ENCODE data around the gene AAGAB. TPM values are rescaled to one million over a fixed set of nuclear protein-coding genes. Genes with fewer than 3 reads are reported as not detected.

The AAGAB gene
- total RNA-seq, 4 donors from 2014 or later, result 11.4 to 35.1 (median 18.0) TPM

DNA sequence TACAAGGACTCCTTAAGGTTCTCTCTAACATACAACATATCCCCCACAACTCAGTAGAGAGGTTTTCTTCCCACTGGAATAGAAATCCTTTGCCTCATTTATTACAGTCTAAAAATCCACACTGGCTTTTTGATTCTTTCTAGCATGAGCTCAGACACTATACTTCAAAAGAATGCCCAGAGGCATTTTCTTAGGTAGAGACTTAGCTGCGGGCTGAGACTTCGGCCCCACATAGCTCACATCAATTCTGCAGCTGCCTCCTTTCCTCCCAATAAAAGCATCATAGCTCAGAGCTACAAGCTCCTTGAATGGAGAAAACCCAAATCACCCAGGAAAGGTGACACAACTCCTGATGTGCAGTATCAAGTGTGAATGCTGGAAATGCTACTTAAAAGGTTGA is 52.4 kb downstream of the AAGAB start:
- peaks cover 0 to 48% (median 7%) of the 10 kb centered on the region in 3 donors for H3K36me3 ChIP-seq
- H3K27me3 ChIP-seq, result no peaks in the 10 kb centered on the region
- TF ChIP-seq EP300 (IDR thresholded peaks at IDR 0.05) (no peak), POLR2A (IDR thresholded peaks at IDR 0.05) (no peak), CTCF (IDR thresholded peaks at IDR 0.05) (no peak)
- no peak for DNase-seq (ENCODE audit: low spot score in 2 of 2)
- H3K27ac ChIP-seq, result no peak overlapping the region
- peaks cover 0 to 18% (median 7%) of the 10 kb centered on the region in 4 donors for H3K4me1 ChIP-seq
- no peak overlapping the region for H3K4me3 ChIP-seq
- WGBS, 2 donors, result 85 to 96% methylated on average over 2 of the region's 2 CpGs
- no peaks in the 10 kb centered on the region for H3K9me3 ChIP-seq

DNA sequence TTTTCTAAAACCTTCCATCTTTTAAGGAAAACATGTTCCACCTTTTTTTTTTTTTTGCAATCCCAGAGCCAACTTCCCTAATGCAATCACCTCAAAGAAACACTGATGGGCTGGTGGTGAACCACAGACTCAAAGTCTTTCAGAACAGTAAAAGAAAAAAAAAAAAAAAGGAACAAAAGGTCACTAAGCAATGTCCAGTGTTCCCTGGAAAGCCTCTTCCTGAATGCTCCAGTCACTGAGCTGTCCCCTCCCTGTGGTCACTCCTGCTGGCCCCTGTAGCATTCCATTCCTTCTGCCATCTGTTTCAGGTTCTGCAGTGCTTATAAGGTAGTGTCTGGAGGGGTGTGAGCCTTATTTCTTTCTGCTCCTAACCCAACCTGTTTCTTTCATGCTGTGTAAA is 53.3 kb downstream of the AAGAB start:
- H3K9me3 ChIP-seq, result no peaks in the 10 kb centered on the region
- TF ChIP-seq CTCF (IDR thresholded peaks at IDR 0.05), result no peak
- TF ChIP-seq EP300 (IDR thresholded peaks at IDR 0.05), result no peak
- TF ChIP-seq POLR2A (IDR thresholded peaks at IDR 0.05), result no peak
- no peak overlapping the region for H3K4me3 ChIP-seq
- H3K27ac ChIP-seq, result no peak overlapping the region
- H3K4me1 ChIP-seq, result peaks cover 0 to 28% (median 8%) of the 10 kb centered on the region in 4 donors
- no peaks in the 10 kb centered on the region for H3K27me3 ChIP-seq
- peaks cover 0 to 39% (median 7%) of the 10 kb centered on the region in 3 donors for H3K36me3 ChIP-seq
- DNase-seq (ENCODE audit: low spot score in 2 of 2), result no peak

- no peaks in the 10 kb centered on the region for H3K9me3 ChIP-seq
- H3K4me1 ChIP-seq, result peaks cover 0 to 31% (median 8%) of the 10 kb centered on the region in 4 donors
- TF ChIP-seq EP300 (IDR thresholded peaks at IDR 0.05) (no peak), CTCF (IDR thresholded peaks at IDR 0.05) (no peak), POLR2A (IDR thresholded peaks at IDR 0.05) (no peak)
- H3K4me3 ChIP-seq, result no peak overlapping the region
- H3K27me3 ChIP-seq, result no peaks in the 10 kb centered on the region
- H3K27ac ChIP-seq, result no peak overlapping the region
- peaks cover 0 to 32% (median 7%) of the 10 kb centered on the region in 3 donors for H3K36me3 ChIP-seq
- DNase-seq (ENCODE audit: low spot score in 2 of 2), result no peak
- 53 to 58% methylated on average over 8 of the region's 8 CpGs for WGBS, 2 donors
These were observed 54.3 kb downstream of the AAGAB start for GRCh38 chr15:67199881-67200763.

DNA sequence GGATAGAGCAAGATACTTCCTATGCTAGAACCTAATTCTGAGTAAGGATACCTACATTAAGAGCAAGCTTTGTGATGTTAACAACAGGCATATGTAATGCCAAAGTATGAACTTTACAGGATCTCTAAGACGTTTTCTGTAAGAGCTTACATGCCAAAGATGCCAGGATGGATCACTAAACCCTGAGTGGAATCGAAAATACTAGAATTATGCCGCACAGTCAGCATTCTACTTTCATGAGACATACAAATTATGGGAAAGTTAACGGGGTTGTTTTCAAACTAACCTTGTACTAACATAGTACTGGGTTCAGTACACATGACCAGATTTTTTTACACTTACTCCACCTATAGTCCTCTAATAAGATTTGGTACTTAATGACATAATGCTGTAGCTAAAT is 55.1 kb downstream of the AAGAB start:
- Histone ChIP-seq H3K27ac (no peak overlapping the region), H3K4me1 (peaks cover 0 to 39% (median 8%) of the 10 kb centered on the region in 4 donors), H3K4me3 (no peak overlapping the region), H3K9me3 (no peaks in the 10 kb centered on the region), H3K36me3 (peaks cover 0 to 31% (median 7%) of the 10 kb centered on the region in 3 donors), H3K27me3 (no peaks in the 10 kb centered on the region)
- 87% methylated on average over 4 of the region's 4 CpGs for WGBS, 2 donors
- no peak for TF ChIP-seq POLR2A (IDR thresholded peaks at IDR 0.05)
- TF ChIP-seq EP300 (IDR thresholded peaks at IDR 0.05), result no peak
- no peak for TF ChIP-seq CTCF (IDR thresholded peaks at IDR 0.05)
- no peak for DNase-seq (ENCODE audit: low spot score in 2 of 2)

DNA sequence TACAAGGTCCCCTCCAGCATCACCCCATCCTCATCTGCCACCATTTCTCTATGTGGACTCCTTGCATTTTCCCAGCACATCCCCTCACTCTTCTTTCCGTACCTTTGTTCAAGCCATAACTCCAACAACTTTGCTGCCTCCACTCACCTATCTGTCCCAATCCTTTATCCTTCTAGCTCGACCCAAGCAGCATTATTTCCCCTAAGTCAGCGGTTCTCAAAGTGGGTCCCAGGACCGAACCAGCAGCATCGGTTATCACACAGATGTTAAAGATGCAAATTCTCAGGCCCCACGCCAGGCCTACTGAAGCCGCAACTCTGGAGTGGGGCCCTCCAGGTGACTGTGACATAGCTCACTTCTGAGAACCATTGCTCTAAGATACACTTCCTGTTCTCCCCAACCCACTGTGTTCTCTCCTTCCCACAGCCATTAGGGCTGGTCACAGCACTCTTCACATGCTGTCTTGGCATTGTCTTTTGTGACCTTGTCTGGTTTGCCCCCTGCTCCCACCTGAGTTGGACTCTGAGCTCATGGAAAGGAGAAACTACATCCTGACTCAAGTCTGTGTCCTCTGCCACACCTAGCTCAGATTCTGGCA is 56.2 kb downstream of the AAGAB start:
- TF ChIP-seq POLR2A (IDR thresholded peaks at IDR 0.05) (no peak), CTCF (IDR thresholded peaks at IDR 0.05) (no peak), EP300 (IDR thresholded peaks at IDR 0.05) (no peak)
- H3K36me3 ChIP-seq, result peaks cover 0 to 27% (median 7%) of the 10 kb centered on the region in 3 donors
- H3K27ac ChIP-seq, result no peak overlapping the region
- H3K27me3 ChIP-seq, result no peaks in the 10 kb centered on the region
- H3K9me3 ChIP-seq, result no peaks in the 10 kb centered on the region
- peaks cover 0 to 47% (median 8%) of the 10 kb centered on the region in 4 donors for H3K4me1 ChIP-seq
- WGBS, 2 donors, result 96 to 100% methylated on average over 7 of the region's 7 CpGs
- H3K4me3 ChIP-seq, result no peak overlapping the region
- DNase-seq (ENCODE audit: low spot score in 2 of 2), result no peak
